Keratinocyte (primary cell): ENCODE results near the gene SCFD2.

Experiments
- CTCF ChIP-seq, 3 experiments: IDR thresholded peaks in 1 of 3; conservative IDR thresholded peaks in 1 of 3; optimal IDR thresholded peaks in 1 of 3; 2 replicates in 2 of 3; 3 replicates in 1 of 3; pipeline versions ENCODE3 to v1.5.1; 2011; ENCODE audit warnings: low read length in 3 of 3, mild to moderate bottlenecking in 3 of 3, moderate library complexity in 2 of 3, control low read depth in 1 of 3, inconsistent platforms in 1 of 3; ENCODE audit not compliant: insufficient read depth in 2 of 3; ENCODE audit errors: extremely low read depth in 1 of 3
- EZH2 ChIP-seq: IDR thresholded peaks from one replicate; pipeline ENCODE4 v1.6.1; 2012; ENCODE audit warnings: inconsistent platforms, mild to moderate bottlenecking, low read length, moderate library complexity

DNA sequence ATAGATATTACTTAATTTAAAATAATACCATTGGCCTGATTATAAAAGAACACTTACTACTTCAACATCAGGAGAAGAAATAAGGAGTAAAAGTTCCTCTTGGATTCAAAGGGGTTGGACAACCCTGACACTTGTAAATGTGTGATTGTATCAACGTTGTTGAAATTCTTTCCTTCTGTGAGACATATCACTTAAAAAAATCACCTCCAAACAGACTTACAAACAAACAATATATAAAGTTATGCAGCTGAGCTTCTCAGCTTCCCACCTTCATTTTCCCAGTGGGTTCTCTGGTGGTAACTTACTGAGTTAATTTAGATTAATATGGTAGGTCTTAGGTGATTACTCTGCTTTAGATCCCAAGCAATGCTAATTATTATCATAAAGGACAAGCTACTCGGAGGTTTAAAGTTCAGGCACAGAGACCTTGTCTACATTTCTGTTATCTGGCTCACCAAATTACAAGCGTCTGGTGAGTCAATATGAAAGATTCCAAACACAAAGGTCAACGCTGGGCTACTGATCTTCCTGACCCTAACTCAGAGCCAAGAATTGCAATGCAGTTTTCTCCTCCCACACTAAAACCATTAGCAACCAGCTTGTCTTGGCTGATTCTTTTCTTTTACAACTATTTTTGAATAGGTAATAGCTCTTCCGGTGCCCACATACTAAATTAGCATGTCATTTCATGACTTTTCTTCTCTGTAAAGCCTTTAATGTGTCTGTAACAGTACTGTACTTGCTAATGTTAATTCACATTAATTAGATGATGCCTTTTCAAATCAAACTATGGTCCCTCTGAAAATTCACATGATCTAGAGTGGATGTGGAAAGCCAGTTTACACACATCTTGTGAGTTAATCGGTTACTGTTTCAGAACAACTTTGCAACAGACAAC, 346.1 kb downstream of the SCFD2 start:
- TF ChIP-seq CTCF (optimal IDR thresholded peaks at IDR 0.05 in 1 of 3, IDR thresholded peaks at IDR 0.05 in 1 of 3, conservative IDR thresholded peaks at IDR 0.05 in 1 of 3; ENCODE audit: extremely low read depth in 1 of 3, insufficient read depth in 2 of 3, low read length in 3 of 3) (no peak), EZH2 (no peak)
